NCI-H345 (cell line): ENCODE results near the gene MTAP.

Experiments used
- DNase-seq: peaks from one replicate; lab custom pipeline; 2025; lab: John Stamatoyannopoulos, UW

Gene MTAP

GRCh38 chr9:21804791-21805190, 2.4 kb downstream of the MTAP start:
- DNase-seq, result no peak

DNA sequence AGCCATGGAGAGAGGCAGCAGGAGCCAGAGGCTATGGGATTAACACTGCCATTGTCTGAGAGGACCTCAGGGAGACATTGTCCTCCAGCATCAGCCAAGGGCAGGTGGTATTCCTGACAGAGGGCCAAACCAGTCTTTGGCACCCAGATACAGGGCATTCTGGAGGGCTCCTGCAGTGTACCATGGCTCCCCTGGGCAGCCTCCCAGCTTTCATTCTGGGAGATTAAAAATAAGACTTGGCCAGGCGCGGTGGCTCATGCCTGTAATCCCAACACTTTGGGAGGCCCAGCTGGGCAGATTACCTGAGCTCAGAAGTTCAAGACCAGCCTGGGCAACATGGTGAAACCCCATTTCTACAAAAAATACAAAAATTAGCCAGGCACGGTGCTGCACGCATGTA, 4.2 kb downstream of the MTAP start:
- no peak for DNase-seq

- no peak for DNase-seq
These were observed 8.0 kb downstream of the MTAP start for GRCh38 chr9:21810388-21810787.

DNA sequence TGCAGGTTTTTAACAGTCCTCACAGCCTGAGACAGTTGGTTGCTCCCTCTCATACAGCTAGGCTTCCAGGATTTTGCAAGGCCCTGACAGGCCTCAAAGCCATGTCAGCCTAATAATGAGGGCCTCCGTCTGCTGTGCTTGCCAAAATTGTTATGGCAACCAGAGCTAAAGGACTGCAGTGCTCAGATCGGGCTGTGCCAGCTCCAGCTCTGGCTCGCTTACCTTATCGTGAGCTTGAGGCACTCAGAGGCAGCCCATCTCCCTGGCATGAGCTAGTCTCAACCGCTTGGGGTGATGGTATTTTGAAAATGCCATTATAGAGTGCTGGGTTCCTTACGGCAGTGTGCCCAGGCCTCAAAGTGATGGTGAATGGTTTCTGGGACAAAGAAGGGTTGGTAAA, 8.4 kb downstream of the MTAP start:
- no peak for DNase-seq

DNA sequence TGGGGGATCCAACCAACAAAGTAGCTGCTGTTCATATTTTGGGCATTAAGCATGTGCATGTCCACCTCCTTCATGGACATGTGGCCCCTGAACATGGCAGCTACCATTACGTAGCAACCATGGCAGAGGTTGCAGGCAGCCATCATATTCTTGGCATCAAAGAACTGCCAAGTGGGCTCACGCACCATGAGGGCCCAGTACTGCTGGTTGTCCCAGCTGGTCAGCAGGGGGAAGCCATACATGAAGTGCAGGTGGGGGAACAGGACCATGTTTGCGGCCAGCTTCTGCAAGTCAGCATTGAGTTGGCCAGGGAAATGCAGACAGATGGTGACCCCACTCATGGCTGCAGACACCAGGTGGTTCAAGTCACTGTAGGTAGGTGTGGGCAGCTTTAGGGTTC, 9.5 kb downstream of the MTAP start:
- DNase-seq, result no peak

- DNase-seq, result no peak
These were observed 10.0 kb downstream of the MTAP start for GRCh38 chr9:21812415-21812814.

DNA sequence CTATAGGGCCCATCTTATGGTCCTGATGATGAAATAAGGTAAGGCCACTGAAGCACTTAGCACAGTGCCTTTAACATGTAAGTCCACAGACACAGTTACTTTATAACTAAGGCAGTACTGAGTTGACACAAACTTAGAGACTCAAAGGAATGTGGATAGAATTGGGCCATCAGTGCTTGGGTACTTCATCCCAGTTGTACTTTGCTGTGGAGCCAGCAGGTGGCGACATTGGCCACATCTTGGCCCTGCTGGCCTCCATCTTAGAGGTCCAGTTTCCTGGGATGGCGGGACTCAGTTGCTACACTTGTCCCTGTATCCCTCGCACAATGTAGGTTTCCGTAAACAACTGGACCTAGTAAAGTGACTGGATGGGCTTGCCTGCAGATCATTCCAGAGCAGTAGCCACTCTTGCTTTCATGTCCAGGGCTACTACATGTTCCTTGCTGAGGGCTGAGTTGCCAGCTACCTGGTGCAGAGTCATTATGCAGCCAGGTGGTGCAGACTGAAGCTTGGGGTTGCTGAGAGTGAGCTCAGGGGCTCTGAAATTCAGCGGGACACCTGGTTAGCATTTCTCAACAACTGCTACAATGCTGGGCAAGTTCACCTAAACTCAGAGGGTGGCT, 10.6 kb downstream of the MTAP start:
- peak; percentile 66 for DNase-seq

DNA sequence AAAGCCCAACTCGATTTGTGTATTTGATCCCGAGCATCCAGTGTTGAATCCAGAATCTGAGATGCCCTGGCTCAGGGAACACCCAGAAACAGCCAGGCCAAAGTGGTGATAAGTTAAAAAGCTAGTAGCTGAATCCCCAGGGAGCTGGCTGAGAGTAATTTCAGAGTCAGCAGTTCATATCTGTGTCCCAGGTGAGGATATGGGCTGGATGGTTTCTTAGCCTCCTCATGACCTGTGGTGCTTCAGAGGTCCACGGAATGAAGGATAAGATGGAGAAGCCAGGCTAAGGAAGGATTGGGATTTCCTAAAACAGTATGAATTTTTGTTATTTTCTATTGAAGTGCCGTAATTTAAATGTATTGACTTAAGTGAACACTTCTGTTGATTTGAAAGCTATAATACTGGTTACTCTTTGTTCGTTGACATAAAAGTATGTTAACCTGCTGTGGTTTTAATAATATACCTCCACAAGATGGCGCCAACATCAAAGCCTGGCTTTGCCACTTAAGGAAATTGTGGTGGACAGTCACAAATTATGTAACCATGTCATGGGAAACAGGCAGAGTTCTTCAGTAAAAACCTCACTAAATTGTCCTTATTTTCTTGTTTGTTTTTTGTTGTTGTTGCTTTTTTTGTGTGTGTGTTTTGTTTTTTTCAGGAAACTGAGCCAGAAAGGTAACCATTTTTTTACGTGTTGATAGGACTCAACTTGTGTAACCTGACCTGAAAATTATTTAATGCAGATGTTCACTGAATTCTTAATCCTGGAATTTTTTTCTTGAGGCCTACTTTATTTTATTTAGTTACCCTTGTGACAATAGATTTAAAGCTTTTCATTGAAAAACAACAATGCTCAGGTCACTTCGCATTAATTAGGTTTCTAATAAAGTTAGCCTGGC, 11.4 kb downstream of the MTAP start:
- DNase-seq, result peak; percentile 82

- DNase-seq, result no peak
These were observed 13.2 kb downstream of the MTAP start for GRCh38 chr9:21815643-21816042.

DNA sequence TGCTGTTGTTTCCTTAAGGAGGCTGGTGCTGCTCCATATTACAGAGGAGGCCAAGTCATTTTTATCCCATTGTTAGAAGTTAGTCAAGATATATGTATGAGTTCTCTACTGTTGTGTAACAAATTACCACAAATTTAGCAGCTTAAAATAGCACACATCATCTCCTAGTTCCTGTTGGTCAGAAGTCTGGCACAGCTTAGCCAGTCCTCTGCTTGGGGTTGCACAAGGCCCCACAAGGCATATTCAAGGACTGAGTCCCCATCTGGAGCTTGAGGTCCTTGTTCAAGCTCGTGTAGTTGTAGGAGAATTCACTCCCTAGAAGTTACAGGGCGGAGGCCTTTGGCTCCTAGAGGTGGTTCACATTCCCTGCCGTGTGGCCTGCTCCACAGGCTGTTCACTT, 14.7 kb downstream of the MTAP start:
- DNase-seq, result no peak

GRCh38 chr9:21825637-21826036, 23.2 kb downstream of the MTAP start:
- DNase-seq, result no peak

DNA sequence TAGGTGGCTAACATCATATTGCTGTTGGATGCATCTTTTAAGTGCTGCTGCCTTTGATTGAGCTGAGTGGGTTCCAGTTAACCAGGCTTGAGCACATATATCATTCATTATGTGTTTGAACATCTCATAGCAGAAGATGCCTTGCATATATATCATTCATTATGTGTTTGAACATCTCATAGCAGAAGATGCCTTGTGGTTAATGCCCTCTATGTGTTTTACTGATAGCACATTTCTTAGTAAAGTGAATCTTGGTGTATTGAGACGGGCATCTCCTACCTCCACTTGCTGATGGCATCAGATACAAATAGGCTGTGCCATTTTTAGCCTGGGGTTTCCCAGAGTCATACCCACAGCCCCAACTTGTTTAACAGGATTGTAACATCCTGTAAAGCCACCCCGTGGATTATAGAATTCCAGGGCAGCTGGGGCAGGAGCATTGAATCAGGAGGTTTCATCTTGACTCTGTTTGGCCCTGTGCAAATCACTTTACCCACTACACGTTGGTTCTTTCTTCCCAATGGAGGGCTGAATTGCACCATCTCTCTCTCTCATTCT, 26.5 kb downstream of the MTAP start:
- DNase-seq, result no peak

GRCh38 chr9:21830589-21830988, 28.2 kb downstream of the MTAP start:
- DNase-seq, result no peak

DNA sequence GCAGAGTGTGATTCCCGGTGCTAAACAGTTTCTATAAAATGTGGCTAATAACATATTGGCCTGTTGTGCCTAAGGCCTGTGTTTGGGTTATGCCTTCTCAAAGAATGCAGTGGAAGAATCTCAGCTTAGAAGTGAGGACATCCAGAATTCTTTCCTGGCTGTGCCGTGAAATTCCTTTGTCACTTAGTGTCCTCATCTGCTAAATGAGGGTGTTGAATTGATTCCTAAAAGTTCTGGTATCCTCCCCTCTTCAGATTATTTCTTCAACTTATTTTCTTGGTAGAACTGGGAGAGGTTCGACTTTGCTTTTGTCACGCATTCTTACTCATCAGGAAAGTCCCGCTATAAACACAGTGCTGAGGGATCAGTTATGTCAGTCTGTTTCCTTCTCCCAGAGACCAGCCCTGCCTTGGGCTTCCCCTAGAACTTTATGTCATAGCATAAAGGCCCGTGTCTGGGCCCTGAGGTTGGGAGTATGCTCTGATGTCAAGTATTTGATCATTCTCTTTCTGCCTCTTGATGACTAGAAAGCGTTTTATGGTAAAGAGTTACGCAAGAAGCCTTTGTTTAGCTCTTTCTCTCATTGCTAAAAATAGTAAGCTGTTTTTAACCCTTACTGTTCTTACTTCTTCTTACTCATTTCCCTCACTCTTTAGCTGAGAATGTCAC, 29.5 kb downstream of the MTAP start:
- no peak for DNase-seq

DNA sequence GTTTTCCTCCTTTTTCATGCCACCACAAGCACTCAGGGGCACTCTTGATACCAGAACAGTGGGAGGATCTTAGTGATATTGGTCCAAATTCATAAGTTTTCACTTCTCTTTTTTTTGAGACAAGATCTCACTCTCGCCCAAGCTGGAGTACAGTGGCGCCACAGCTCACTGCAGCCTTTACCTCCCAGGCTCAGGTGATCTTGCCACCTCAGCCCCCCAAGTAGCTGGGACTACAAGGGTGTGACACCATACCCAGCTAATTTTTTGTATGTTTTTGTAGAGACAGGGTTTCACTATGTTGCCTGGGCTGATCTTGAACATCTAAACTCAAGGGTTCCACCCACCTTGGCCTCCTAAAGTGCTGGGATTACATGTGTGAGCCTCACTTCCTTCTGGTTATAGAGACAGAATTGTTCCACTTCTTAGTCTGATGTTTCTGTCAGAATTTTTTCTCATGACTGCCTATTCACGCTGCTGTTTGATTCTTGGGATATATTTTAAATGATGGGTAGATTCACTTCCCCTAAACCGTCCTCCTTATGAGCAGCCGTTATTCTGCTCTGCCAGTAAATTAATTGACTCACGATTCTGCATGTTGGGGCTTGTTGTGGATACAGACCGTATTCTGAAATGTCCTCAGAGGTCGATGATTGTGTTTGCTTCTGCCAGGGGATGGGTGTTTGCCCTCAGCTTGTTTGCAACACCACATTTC, 30.8 kb downstream of the MTAP start:
- no peak for DNase-seq

DNA sequence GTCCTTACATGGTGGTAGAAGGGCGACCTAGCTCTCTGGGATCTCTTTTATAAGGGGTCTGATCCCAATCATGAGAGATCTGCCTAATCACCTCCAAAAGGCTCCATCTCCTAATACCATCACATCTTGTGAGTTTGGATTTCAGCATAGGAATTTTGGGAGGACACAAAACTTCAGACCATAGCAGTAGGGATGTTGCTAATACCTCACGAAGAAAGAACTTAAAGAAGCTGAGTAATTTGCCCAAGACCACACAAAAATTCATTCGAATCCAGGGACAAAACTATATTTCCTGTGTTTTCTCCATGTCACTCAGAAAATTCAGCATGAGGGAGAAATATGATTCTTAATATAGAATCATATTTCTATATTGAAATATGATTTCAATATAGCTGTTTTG, 32.7 kb downstream of the MTAP start:
- DNase-seq, result no peak

DNA sequence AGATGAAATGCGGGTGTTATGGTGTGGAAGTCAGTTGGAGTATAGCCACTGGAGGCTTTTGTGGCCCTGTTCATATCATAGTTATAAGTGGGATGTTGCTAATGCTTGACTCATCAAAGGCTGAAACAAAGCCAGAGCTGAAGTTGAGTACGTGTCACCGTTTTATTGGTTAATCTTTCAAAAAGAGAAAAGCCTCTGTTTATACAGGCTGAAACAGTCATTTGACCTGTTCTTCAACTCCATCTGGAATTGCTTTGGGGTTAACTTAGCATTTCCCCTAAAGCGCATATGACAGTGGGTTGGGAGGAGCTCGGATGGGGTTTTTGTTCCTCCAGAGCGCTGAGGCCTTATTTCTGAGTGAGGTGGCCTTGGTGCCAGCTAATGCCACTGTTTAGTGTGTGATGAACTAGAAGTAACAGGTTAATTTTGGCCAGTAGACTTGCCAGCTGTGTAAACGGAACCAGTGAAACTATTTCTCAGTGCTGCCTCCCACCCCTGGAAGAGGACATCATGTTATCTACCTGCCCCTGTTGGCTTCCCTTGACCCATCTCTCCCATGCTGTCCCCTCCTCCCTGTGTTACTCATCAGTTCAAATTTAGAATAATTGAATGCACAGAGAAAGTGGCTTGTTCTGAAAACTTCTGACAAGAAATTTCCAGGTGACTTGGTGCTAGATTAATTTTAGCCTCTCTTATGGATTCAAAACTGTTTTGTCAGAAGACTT, 34.2 kb downstream of the MTAP start:
- DNase-seq, result no peak

DNA sequence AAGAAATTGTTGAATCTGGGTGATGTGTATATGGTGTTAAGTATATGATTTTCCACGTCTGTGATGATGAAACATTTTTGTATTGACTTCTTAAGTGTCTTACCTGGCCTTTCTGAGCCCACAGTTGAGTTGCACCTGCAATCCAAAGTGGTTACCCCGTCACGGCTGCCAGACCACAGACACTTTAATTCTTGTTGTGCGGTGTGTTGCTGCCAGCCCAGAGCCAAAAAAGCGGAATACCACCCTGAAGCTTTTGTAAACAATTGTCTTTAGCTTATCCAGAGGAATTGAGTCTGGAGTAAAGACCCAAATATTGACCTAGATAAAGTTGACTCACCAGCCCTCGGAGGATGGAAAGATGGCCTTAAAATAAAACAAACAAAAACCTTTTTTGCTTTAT, 35.1 kb downstream of the MTAP start:
- no peak for DNase-seq

- no peak for DNase-seq
These were observed 38.2 kb downstream of the MTAP start for GRCh38 chr9:21840647-21841046.

GRCh38 chr9:21841133-21841532, 38.7 kb downstream of the MTAP start:
- DNase-seq, result no peak

- no peak for DNase-seq
These were observed 46.2 kb downstream of the MTAP start for GRCh38 chr9:21848615-21849014.
